ENCODE measurements around the gene CCDC134. TPM values are rescaled to one million over a fixed set of nuclear protein-coding genes. Genes with fewer than 3 reads are reported as not detected.
"Not testable (repeated sequence)": the region's sequence is repeated elsewhere in the genome, so short reads cannot be mapped to it uniquely, and the experiment has no call there.

The CCDC134 gene
- total and polyA plus RNA-seq, 9 of the 15 experiments (the other 6 are each of a cell fraction or from before 2014, with no cell fraction given): 0.56 to 11.9 (median 5.3) TPM

DNA sequence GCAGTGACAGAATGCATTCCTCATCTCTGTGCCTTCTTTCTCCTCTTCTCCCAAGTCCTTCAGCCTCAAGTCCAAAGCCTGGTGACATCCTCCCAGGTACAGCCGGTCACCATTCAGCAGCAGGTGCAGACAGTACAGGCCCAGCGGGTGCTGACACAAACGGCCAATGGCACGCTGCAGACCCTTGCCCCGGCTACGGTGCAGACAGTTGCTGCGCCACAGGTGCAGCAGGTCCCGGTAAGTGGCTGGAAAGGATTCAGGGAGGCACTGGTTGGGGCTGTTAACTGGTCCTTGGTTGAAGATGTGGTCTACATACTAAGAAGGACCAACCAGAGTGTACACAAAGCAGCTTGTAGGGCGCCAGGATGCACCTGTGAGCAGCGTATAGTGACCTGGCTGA, 68.1 kb downstream of the CCDC134 start (continued):
- TF ChIP-seq, protein P1, sequence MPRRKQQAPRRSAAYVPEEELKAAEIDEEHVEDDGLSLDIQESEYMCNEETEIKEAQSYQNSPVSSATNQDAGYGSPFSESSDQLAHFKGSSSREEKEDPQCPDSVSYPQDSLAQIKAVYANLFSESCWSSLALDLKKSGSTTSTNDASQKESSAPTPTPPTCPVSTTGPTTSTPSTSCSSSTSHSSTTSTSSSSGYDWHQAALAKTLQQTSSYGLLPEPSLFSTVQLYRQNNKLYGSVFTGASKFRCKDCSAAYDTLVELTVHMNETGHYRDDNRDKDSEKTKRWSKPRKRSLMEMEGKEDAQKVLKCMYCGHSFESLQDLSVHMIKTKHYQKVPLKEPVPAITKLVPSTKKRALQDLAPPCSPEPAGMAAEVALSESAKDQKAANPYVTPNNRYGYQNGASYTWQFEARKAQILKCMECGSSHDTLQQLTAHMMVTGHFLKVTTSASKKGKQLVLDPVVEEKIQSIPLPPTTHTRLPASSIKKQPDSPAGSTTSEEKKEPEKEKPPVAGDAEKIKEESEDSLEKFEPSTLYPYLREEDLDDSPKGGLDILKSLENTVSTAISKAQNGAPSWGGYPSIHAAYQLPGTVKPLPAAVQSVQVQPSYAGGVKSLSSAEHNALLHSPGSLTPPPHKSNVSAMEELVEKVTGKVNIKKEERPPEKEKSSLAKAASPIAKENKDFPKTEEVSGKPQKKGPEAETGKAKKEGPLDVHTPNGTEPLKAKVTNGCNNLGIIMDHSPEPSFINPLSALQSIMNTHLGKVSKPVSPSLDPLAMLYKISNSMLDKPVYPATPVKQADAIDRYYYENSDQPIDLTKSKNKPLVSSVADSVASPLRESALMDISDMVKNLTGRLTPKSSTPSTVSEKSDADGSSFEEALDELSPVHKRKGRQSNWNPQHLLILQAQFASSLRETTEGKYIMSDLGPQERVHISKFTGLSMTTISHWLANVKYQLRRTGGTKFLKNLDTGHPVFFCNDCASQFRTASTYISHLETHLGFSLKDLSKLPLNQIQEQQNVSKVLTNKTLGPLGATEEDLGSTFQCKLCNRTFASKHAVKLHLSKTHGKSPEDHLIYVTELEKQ (CRISPR knock-in tag; IDR thresholded peaks at IDR 0.05): no peak

DNA sequence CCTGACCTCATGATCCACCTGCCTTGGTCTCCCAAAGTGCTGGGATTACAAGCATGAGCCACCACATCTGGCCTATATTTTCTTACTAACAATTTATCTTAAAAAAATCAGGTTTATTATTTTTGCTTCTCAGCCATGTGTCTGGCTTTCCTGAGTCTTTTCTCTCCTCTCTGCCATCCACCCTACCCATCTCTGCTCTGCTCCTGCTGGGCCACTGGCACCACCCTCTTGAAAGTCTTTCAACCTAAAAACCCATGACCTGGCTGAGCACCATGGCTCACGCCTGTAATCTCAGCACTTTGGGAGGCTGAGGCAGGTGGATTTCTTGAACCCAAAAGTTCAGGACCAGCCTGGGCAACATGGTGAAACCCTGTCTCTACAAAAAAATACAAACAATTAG, 69.6 kb downstream of the CCDC134 start:
- Histone ChIP-seq H3K36me3 (ENCODE audit: control insufficient read depth, insufficient read depth, low read length) (peaks cover 81% of the 10 kb centered on the region), H3K79me2 (ENCODE audit: control insufficient read depth, insufficient read depth, low read length) (peaks cover 19% of the 10 kb centered on the region), H4K20me1 (replicated peaks; ENCODE audit: control insufficient read depth, insufficient read depth, low read length) (peaks cover 11% of the 10 kb centered on the region; the same call in 1 of the 2 replicates)
- FAIRE-seq; POLR2A ChIA-PET; H3K27ac ChIP-seq (ENCODE audit: extremely low read depth, low read depth, low read length); ATAC-seq; H3K9me1 ChIP-seq (ENCODE audit: control insufficient read depth, insufficient read depth, low read length); H3K4me3 ChIP-seq; H3K4me2 ChIP-seq (ENCODE audit: insufficient read depth, low read length); H3K27me3 ChIP-seq (ENCODE audit: control insufficient read depth in 2 of 2, insufficient read depth in 2 of 2, low read length in 2 of 2); H3K9ac ChIP-seq (ENCODE audit: insufficient read depth in 1 of 2, low read depth in 2 of 2, low read length in 2 of 2); CTCF ChIA-PET (ENCODE audit: low intra/inter-chr PET ratio); in situ Hi-C loops (cut with MboI); BruUV-seq (replicated peaks); H3K4me1 ChIP-seq (replicated peaks in 1 of 2; ENCODE audit: control insufficient read depth in 2 of 2, insufficient read depth in 2 of 2, low read length in 2 of 2); intact Hi-C loops (cut with micrococcal nuclease); DNase-seq (ENCODE audit: extremely low read depth in 1 of 4, low spot score in 3 of 4); H3K9me3 ChIP-seq (replicated peaks; ENCODE audit: control insufficient read depth, insufficient read depth, low read depth, low read length); H2AFZ ChIP-seq (ENCODE audit: low read depth, low read length): not testable (repeated sequence)
- 88% methylated on average over 1 of the region's 1 CpG for WGBS (ENCODE audit: insufficient coverage, low coverage, missing lambda C conversion rate)

Data from K562 (cell line).